NCI-H2171 treated with DMSO at 0.1 percent for 48 hours (cell line): ENCODE results near the gene ZNF451.

Experiments used
- DNase-seq: peaks from one replicate; lab custom pipeline; 2025; lab: John Stamatoyannopoulos, UW

Gene ZNF451

GRCh38 chr6:57147955-57148858 is 58.2 kb downstream of the ZNF451 start:
- no peak for DNase-seq

GRCh38 chr6:57158658-57159057 is 68.7 kb downstream of the ZNF451 start:
- no peak for DNase-seq

GRCh38 chr6:57159127-57159526 is 69.1 kb downstream of the ZNF451 start:
- DNase-seq, result no peak

- DNase-seq, result no peak
Observed at GRCh38 chr6:57162028-57162427, 72.0 kb downstream of the ZNF451 start.

GRCh38 chr6:57162516-57162915 is 72.5 kb downstream of the ZNF451 start:
- DNase-seq, result no peak

DNA sequence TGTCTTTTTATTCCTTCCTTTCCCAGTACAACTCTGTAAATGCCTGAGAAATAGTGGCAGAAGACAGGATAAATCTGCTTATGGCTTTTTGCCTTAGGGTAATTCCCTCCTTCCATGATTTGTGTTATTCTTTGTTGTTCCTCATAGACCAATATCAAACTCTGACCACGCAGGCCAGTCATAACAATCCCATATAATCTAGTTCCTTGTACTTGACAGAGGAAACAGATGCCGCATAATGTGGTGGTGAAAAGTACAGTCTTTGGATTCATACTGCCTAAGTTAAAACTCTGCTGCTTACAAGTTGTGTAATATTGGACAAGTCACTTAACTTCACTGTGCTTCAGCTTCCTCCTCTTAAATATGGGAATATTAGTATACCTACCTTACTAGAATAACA is 74.0 kb downstream of the ZNF451 start:
- no peak for DNase-seq

GRCh38 chr6:57165080-57165479 is 75.1 kb downstream of the ZNF451 start:
- DNase-seq, result no peak

DNA sequence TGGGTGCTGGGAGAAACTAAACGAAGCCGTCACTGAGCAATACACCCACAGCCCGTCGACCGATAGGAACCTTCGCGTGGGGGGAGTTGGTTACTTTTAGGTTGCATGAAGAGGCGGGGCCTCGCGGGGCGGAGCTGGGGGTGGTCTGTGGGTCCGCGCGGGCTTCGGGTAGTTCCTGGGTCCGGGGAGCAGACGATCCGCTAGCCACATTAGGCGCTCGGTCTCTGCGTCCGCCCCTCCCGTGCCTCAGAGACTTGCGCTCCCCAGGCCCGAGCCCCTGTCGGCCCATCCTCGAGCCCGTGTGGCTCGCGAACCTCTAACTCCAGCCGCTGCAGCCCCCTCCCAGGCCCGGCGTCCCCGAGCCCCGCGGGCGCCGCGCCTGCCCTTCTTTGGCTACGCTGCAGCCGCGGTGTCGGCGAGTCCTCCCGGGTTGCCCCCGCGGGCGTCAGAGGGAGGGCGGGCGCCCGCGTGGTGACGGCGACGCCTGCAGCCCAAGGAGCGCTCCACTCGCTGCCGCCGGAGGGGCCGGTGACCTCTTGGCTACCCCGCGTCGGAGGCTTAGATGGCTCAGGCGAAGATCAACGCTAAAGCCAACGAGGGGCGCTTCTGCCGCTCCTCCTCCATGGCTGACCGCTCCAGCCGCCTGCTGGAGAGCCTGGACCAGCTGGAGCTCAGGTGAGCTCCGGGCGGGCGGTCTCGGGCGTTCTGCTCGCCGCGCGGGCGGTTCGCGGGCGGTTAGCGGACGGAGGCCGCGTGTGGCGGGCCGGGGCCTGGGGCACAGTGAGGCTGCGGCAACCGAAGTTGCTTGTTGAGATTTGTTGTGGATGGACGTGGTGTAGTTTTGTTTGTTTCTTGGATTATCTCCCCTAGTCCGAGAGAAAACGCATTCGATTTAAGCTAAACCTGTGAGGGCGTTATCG is 82.4 kb downstream of the ZNF451 start, which contains the start of gene BAG2:
Gene BAG2 (plus strand): TSS at position 191 of the 920 bp plus-strand sequence. CDS start 372 bp downstream, at position 563.
- peak; percentile 79 for DNase-seq

- DNase-seq, result no peak
Observed at GRCh38 chr6:57173056-57173885, 83.3 kb downstream of the ZNF451 start.

GRCh38 chr6:57173886-57174510 is 84.0 kb downstream of the ZNF451 start:
- DNase-seq, result no peak

- no peak for DNase-seq
Observed at GRCh38 chr6:57174511-57174907, 84.5 kb downstream of the ZNF451 start.

DNA sequence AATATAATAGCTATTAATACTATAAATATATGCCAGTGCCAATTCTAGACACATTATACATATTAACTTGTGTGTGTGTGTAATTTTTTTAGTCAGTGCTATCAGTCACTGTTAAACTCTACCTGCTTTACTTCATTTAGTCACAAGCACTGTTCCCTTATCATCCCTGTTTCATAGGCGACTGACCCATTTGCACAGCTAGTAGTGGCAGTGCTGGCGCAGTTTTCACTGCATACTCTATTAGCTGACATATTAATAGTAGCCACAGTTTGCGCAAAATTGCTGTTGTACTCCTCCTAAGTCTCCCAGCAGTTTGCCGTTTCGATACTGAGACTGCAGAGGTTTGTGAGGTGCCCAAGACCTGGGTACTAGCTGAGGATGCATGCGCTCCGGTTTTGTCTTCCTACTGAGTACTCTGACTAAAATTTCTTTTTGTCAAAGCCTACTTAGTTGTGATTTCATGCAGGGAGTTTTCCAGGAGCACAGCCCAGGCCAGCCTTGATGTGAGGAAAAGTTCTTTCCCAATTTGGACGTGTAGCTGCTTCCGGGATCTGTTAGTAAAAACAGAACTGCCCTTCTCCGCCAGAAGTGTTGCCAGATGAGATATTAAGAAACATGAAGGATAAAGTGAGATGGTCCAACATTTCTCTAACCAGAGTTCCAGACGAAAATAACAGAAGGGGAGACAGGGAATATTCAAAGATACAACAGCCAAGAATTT is 87.7 kb downstream of the ZNF451 start:
- no peak for DNase-seq

DNA sequence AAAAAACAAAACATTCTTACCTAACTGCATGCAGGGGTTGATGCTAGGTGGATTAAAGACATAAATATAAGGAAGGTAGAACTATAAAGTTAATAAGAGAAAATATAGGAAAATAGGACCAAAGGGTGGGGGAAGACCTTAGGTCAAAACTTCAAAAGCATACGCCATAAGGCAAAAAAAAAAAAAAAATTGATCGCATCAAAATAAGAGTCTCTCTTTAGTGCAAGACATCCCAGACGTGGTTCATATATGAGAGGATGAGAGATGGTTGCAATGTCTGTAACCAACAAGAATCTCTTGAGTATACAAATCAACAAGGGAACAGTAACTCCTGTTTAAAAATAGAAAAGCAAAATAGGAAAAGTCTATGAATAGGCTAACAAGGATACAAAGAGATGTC is 90.6 kb downstream of the ZNF451 start:
- DNase-seq, result no peak

DNA sequence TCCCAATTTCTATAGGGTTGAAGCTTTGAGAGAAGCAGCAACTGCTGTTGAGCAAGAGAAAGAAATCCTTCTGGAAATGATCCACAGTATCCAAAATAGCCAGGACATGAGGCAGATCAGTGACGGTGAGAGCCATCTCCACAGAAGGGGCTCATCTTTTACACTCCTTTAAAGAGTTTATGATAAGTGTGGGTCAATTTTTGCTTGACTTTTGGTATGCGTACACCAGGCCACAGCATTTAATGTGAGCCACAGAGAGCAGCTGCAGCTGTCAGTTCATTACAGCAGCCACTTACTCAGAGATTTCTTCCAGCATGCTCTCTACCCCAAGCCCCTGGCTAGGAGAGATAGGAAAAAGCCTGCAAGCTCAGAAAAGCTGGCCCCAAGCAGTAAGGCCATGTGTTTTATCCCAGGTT is 92.0 kb downstream of the ZNF451 start:
- no peak for DNase-seq

GRCh38 chr6:57183336-57183735 is 93.3 kb downstream of the ZNF451 start:
- DNase-seq, result no peak

DNA sequence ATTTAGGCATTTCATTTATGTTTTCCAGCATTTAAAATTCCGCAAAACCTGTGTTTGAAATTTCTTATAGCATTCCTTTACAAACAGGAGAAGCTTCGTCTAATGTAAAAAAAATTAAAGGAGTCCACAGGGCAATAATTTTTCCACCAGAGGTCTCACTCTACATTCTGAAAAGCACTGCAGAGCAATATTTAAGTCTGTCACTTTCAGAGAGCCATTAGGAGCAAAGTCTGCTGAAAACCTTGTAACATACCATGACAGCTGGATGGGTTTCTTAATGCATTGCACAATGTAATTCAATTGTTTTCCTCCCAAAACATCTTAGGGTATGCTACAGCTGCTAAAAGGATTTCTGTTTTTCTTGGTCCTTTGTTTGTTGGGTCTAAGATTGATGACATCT is 100.2 kb downstream of the ZNF451 start:
- DNase-seq, result peak; percentile 20

DNA sequence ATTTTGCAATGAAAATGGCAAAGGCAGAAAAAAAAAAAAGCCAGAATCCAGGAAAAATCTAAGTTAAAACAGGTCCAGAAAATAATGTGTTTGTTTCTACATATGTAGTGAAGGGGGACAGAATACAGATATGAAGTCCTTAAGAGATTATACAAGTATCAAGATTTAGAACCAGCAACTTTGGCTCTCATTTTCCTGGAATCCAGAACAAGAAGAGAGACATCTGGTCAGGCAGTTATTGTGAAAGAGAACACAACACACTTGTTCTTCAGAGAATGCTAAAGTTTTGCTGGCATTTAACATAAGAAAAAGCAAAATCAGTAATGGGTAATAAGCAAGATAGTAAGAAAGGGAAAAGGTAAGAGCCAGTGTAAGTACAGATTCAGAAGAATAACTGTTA is 103.2 kb downstream of the ZNF451 start:
- no peak for DNase-seq

- no peak for DNase-seq
Observed at GRCh38 chr6:57195457-57195856, 105.5 kb downstream of the ZNF451 start.

- DNase-seq, result no peak
Observed at GRCh38 chr6:57198926-57199636, 109.1 kb downstream of the ZNF451 start.

GRCh38 chr6:57201718-57202117 is 111.7 kb downstream of the ZNF451 start:
- DNase-seq, result no peak
